Stimulated activated CD4-positive, alpha-beta T cell treated with anti-CD3 and anti-CD28 coated beads, Interleukin-2, amount 100 ng/mL, for 48 hours (primary cell): ENCODE measurements around the gene SBSN.
"Not testable (repeated sequence)": the region's sequence is repeated elsewhere in the genome, so short reads cannot be mapped to it uniquely, and the experiment has no call there.

Experiments used
- DNase-seq, 2 donors: peaks; one replicate each; pipeline ENCODE4 v3.0.0-alpha.2; 2020

SBSN gene

DNA sequence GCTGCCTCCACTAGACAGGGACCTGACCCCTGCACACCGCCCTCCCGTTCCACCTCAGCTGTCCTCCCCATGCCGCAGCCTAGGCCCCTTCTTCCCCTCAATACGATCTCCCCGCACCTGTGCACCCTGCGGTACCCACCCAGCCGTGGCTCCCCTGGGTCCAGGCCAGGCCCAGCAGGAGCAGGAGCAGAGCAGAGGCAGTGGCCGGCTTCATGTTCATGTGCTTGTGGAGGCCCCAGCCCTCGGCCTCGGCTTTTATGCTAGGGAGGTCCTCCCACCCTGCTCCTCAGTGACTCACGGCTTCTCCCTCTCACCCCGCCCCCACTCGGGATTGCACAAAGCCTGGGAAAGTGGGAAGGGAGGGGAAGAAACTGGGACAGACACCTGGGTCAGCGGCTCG is 26.4 kb downstream of the SBSN start:
- DNase-seq, result no peak

DNA sequence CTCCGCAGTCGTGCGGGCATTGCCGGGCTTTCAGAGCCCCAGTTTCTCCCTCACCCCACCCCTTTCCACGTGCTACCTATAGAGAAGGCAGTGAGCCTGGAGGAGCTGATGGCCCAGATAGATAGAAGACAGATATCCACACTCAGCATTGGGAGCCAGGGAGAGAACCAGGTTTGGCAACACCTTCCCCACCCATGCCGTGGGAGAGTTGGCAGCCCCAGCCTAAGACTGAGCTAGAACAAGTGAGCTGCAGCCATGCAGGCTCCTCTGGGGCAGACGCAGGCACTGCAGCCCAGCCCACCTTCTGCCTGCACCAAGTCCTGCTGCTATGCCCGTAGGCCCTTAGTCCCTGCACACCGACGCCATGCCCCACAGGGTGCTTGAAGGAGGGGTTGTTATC is 27.5 kb downstream of the SBSN start:
- no peak for DNase-seq

DNA sequence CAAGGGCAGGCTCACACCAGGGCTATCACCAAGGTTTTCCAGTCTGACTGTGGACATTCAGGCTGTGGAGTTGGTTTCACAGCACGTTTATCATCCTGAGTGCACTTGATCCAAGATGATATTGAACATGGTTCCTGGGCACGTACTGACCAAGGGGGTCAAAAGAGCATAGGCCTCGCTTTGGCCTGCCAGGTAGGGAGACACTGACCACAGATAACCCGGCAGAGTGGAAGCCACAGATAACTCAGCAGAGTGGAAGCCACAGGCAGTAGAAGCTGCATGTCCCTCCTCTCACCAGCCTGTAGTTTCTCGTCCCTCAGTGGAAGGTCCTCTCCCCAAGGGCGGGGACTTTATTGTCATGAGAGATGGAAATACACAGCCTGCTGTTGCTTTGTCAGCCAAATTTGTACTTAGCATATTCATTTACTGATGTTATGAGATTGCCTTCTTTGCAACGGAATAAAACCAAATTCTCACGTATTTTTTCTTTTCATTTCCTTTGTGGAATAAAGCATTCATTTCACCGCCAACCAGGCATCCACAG is 29.1 kb downstream of the SBSN start:
- no peak for DNase-seq

GRCh38 chr19:35498220-35498619 is 29.9 kb downstream of the SBSN start:
- DNase-seq, result no peak

DNA sequence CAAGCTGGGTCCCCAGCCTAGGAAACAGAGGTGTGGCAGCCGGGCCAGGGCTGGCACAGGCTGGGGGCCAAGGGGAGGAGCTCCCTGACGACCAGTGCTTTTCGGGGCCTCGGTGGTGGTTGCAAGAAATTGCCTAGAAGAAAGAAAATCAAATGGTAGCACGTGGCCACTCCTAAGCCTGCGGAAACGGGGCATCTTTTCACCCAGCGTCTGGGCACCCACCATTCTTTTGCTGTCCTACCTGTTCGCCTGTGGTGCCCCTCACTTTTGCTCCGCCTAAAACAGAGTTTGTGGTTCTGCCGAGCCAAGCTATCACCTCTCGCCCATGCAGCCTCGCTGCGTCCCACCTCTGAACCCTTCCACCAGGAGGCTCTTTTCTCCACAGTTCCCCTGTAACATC is 30.7 kb downstream of the SBSN start:
- no peak for DNase-seq

DNA sequence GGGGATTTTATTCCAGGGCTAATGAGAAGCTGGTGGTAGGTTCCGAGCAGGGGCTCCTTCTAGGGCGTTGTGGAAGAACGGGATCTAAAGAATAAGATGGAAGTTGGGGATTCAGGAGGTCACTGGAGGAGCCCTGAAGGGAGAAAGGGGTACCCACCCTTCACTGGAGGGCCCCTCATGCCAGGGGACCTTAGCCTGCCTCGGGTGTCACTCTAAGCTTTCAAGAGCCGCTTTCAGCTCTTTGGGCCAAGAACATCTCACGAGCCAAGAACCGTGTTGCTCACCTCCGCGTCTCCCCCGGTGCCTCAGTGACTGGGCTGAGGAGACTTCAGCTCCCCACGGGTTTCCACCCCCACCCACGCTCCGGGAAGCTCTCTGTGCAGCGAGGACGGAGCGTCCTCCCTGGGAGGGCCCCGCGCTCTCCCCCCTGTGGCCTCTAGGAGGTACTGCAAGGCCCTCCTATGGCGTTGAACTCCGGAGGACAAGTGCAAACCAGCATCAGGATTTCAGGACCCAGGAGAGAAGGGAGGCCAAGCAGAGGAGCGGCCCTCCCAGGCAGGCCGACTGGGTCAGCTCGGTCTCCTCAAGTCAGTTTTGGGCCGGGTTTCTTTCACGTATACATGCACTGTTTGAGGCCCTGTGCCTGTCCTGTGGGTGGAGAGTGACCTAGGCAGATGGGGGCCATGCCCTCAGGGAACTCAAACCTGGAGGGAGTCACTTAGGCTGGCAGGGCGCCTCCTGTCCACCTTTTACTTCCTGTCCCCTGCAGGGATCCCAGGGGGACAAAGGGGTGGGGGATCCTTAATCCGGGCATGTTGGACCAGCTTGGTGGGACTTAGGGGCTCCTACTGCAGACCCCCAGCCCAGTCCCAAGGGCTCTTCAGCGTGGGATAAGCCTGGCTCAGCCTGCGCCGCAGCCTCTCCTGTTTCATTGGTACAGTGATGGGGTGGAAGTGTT is 32.7 kb downstream of the SBSN start:
- DNase-seq, result peak; percentile 69 to 75

DNA sequence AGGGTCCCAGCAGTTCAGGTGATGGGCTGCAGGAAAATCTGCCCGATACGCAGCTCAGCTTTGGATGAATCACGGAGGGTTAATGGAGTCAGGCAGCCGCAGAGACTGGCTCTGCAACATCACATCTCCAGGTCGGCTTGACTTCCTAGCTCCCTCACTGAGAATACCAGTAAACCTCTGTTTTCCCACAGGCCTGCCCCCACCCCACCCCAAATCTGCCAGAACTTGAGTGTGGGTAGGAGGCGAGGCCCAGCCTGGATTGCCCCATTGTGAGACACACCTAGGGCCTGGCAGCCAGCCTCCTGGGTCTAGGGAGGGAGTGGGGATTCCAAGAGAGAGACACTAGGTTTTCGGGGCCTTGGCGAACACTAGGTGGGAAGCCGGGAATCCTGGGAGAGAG is 34.1 kb downstream of the SBSN start:
- DNase-seq, result no peak

DNA sequence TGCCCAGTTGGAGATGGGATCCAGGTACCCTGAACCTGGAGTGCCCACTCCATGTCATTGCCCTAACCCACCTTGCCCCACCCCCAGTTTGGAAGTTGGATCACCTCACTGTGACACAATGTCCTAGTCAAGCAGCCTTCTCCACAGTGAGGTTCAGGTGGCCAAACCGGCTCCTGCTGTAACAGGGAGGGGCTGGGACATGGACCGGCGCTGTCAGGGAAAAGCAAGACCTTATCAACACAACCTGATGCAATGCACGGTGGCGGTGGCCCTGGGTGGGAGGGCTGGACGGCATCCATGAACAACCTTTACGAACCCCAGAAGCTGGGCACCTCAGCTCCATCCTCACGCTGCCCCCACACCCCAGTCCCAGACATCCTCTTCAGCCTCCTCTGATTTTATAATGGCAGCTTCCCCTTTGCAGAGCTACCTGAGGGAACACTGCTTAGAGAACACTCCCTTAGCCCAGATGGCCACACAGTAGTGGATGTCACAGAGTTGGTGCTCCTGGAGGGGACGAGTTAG is 36.2 kb downstream of the SBSN start:
- no peak for DNase-seq

DNA sequence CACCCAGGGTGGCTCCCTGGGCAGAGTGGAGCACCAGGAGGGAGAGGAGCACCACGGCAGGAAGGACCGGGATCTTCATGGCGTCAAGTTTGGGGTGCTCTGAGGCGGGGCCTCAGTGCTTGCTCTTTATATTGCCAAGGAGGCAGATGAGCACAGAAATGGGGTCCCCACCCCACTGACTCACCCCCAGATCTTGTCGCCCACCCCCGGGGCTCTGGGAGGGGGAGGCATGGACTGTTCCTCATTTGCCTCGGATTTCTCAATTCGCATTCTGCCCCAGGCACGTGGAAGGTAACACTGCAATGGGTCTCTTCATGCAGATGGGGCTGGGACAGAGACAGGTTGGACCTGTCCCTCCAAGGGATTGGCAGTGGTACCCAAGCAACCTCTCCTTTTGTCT is 37.7 kb downstream of the SBSN start, which contains the start of gene KRTDAP:
Gene KRTDAP (minus strand): TSS at position 101 of the 400 bp plus-strand sequence. CDS start 22 bp downstream, at position 79.
- no peak for DNase-seq

GRCh38 chr19:35488677-35489076 is 39.4 kb downstream of the SBSN start:
- no peak for DNase-seq

DNA sequence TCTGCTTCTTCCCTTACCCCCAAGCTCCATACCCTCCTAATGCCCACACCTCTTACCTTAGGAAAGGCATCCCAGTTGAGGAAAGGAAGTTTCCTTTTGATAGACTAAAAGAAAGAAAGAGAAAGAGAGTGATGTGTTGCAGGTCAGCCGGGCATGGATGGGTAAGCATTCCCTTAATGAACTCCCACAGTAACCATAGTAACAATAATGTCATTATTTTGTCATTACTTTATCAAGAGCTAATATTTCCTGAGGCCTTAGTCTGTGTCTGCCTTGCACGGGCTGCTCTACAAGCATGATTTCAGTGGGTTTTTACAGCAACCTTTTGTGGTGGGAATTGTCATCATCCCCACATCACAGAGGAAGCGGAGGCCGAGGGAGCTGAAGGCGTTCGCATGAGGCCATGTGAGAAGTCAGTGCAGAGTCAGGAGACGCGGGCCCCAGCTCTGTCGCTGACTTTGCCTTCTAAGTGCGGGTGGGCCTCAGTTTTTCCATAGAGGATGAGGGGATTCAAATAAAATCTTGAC is 40.4 kb downstream of the SBSN start:
- DNase-seq, result no peak

- DNase-seq, result no peak
Measured at GRCh38 chr19:35486268-35486708, 41.8 kb downstream of the SBSN start.

GRCh38 chr19:35484252-35485036 is 43.7 kb downstream of the SBSN start:
- no peak for DNase-seq

DNA sequence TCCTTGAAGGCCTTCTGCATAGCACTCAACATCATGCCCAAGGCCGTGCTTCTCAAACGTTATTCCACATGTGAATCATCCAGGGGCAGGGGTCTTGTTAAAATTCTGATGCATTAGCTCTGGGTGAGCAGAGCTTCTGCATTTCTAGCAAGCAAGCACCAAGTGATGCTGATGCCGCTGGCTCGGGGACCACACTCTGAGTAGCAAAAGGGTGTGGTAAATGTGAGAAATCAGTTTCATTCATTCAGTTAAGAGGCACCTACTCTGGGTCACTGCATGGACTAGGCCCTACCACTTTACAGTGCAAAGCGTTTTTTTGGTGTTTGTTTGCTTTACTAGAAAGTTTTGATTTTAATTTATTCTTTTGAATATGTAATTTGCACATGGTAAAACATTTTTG is 45.0 kb downstream of the SBSN start:
- no peak for DNase-seq

DNA sequence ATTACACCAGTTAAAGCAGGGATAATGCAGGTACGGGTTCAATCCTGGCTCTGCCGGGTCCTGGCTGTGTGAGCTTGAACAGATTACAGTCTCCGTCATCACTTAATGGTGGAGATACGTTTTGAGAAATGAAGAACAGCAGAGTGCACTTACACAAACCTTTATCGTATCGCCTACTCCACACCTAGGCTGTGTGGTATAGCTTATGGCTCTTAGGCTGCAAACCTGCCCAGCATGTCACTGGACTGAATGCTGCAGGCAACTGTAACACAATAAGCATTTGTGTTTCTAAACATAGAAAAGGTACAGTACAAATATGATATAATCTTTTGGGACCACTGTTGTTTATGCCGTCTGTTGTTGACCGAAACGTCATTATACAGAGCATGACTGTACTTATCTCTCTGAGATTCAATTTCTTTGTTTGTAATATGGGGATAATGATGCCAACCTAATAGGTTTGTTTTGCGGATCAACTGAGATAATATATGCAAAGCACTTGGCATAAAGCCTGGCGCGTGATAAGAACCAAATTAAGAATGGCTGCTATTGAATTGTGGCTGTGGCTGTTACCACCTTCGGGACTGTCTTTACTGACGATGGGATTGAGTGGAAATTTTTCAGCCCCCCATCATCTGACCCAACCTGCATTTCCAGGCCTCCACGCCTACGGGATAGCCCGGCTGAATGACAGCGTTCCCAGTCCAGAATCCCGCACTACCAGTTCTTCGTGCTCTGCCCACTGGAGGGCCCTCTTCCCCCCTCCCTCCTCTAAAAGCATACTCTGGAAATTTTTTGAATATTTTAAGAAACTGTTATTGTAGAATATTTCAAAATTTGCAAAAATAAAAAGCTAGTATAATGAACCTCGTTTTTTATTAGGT is 49.1 kb downstream of the SBSN start:
- no peak for DNase-seq

- no peak for DNase-seq
Measured at GRCh38 chr19:35476149-35476548, 52.0 kb downstream of the SBSN start.

DNA sequence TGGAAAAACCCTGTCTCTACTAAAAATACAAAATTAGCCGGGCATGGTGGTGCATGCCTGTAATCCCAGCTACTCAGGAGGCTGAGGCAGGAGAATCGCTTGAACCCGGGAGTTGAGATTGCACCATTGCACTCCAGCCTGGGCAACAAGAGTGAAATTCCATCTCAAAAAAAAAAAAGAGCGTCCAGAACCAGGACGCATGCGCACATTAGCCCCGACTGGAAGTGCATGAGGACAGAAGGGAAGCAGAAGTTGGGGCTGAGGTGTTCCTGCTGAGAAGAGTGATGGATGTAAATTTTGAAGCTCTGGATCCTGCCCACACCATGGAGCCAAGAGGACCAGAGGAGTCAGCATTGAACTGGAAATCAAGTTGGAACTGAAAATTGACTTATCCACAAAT is 53.5 kb downstream of the SBSN start:
- DNase-seq, result not testable (repeated sequence)

DNA sequence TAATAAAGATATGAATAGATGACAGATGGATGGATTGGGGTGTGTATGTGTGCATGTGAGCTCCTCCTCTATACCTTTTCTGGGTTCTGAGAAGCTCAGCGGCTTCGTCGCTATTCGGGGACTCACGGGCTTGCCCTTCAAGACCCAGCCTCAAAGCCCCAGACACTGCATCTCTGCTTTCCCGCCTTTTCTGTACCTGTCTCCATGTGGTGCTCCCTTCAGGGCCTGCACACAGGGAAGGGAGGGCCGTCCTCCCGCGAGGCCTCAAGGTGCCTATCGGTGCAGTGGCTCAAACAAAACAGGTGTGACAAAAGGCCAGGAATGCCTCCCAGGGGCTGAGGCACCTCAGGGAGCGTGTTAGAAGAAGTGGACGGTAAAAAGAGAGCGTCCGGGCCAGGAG is 54.0 kb downstream of the SBSN start:
- DNase-seq, result no peak
